Activated CD8-positive, alpha-beta memory T cell treated with anti-CD3 and anti-CD28 coated beads, Interleukin-2, amount 50 U/mL, for 1 hour (primary cell): Measurements from ENCODE around the gene SLCO4C1.
A peak's percentile ranks its signal among the peaks of the same experiment; 100 is the strongest.
"Not testable (repeated sequence)": the region's sequence is repeated elsewhere in the genome, so short reads cannot be mapped to it uniquely, and the experiment has no call there.

Source experiments
- DNase-seq: peaks from one replicate; pipeline ENCODE4 v3.0.0-alpha.2; 2020; ENCODE audit errors: extremely low read depth

SLCO4C1 gene, protein sequence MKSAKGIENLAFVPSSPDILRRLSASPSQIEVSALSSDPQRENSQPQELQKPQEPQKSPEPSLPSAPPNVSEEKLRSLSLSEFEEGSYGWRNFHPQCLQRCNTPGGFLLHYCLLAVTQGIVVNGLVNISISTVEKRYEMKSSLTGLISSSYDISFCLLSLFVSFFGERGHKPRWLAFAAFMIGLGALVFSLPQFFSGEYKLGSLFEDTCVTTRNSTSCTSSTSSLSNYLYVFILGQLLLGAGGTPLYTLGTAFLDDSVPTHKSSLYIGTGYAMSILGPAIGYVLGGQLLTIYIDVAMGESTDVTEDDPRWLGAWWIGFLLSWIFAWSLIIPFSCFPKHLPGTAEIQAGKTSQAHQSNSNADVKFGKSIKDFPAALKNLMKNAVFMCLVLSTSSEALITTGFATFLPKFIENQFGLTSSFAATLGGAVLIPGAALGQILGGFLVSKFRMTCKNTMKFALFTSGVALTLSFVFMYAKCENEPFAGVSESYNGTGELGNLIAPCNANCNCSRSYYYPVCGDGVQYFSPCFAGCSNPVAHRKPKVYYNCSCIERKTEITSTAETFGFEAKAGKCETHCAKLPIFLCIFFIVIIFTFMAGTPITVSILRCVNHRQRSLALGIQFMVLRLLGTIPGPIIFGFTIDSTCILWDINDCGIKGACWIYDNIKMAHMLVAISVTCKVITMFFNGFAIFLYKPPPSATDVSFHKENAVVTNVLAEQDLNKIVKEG

DNA sequence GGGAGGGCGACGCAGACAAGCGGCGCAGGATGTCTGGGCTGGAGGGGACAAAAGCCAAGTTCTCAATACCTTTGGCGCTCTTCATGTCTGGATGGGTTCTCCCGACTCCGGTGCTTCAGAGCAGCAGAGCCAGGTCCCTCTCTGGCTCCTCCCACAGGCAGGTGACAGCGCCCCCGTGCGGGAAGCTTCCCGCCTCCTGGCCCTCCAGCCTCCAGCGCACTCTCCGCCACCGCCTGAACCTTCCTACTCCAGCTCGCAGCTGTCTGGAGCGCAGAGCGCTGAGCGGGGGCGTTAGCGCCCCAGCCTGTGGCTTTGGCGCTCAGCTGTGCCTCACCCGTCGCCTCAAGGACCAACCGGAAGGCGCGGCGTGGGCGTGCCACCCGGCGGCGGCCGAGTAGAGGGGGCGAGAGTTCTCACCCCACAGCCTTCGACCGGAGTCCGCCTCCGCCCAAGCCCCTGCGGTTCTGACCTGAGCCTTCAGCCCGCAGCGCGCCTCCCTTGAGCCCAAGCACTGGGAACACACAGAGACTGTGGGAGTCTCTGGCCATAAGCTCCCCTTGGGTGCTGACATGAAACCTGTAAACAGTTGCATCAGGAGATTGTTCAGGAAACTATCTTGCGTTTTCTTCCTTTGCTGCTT, at the start of gene SLCO4C1:
Gene SLCO4C1, minus strand, starts transcription at position 107 of the 640 bp plus-strand sequence. Its CDS starts 22 bp downstream, at position 85.
- peak; percentile 14 for DNase-seq

DNA sequence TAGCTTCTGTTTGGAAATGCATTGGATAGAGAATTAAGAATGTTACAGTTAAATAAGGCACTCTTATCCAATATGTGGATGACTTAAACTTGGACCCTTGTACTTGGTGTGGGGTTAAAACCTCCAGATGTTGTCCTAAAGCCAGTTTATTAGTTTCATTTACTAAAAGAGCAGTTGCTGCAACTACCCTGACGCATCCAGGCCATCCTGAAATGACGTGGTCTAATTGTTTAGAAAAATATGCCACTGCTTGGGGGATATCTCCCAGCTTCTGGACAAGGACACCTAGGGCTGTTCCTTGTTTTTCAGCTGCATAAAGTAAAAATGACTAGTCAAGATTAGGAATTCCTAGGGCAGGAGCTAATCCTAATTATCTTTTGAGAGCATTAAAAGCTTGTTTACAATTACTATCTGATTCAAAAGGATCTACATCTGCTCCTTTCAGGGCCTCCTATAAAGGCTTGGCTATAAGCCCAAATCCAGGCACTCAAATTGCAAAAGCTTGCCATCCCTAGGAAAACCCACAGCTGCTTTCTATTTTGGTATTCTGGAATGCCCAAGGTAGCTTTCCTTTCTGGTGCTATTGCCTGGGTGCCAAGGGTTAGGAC, 45.7 kb upstream of the SLCO4C1 start:
- no peak for DNase-seq

DNA sequence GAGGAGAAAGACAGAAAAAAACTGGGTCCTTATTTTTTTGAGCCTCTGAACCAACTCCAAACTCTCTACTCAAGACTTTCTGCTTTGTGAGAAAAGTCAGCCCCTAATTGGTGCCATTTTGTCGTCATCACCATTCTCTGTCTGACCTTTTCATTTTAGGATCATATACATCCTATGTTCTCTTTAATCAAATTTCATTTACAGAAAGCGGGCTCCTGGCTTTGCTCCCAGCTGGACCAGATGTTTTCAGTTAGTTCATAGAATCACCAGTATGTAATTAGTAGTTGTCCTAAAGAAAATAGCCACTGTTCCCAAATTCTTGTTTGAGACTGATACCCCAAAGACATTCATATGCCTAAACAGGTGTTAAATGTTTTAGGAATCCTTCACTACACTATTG, 28.6 kb upstream of the SLCO4C1 start:
- no peak for DNase-seq

DNA sequence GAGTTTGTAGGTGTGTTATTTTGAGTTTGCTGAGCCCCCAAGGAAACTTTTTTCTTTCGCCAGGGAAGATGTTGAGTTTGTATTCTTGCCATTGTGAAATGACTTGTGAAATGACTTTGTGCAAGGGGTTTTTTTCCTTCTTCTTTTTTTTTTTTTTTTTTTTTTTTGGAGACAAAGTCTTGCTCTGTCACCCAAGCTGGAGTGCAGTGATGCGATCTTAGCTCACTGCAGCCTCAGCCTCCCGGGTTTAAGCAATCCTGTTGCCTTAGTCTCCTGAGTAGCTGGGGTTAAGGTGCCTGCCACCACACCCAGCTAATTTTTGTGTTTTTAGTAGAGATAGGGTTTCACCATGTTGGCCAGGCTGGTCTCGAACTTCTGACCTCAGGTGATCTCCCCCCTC, 22.7 kb upstream of the SLCO4C1 start:
- DNase-seq = not testable (repeated sequence)

DNA sequence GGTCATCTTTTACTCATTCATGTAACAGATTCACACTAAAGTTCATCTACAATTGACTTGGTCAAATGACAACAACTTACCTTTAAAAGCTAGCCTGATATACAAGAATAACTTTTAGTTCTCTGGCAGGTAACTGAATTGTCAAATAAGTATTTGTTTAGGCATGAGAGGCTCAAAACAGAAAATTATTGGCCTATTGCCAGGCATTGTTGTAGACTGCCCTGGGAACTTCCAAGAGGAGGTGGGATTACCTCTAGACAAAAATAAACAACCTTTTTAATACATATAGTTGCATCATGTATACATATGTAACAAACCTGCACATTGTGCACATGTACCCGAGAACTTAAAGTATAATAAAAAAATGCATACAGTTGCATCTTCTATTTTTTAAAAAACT, 18.2 kb upstream of the SLCO4C1 start:
- no peak for DNase-seq

DNA sequence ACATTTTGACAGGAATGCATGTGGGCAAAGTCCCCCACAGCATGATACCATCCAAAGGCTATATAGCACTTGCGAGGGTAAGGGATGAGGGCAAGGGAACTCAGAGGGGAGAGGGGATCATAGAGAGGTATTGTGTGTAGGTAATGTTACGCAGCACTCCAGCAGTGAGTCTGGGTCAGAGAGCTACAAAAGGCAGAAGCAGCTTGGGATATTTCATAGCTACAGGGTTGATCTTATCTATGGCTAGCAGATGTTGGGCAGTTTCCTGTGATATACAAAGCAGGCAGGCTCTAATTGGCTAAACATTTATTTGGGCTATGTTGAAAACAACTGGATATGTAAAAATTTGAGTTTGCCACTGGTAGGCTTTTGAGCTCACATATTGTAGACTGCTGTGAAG, 17.8 kb upstream of the SLCO4C1 start:
- no peak for DNase-seq

DNA sequence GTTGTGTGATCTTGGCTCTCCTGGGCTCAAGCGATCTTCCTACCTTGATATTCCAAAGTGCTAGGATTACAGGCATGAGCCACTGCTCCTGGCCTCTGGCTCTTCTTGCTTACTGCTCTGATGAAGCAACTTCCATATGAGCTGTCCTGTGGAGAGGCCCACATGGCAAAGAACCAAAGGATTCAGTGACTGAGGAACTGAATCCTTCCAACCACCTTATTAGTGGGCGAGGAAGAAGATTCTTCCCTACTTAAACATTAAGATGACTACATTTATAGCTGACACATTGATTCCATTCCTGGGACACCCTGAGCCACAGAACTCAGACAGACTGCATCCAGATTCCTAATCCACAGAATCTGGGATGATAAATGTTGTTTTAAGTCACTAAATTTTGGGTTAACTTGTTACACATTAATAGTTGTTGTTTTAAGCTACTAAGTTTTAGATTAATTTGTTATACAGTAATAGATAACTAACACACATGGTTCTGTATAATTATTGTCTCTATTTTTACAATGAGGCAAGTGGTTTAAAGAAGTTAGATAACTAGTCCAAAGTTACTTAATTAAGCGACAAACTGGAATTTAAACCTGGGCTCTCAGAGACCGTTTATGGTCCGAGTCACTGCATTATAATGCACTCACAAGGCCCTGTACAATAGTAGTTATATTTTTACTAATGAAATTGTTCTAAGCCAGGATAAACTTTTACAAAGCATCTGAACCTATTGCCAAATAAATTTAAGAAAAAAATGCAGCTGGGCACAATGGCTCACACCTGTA, 16.7 kb upstream of the SLCO4C1 start:
- DNase-seq = no peak

DNA sequence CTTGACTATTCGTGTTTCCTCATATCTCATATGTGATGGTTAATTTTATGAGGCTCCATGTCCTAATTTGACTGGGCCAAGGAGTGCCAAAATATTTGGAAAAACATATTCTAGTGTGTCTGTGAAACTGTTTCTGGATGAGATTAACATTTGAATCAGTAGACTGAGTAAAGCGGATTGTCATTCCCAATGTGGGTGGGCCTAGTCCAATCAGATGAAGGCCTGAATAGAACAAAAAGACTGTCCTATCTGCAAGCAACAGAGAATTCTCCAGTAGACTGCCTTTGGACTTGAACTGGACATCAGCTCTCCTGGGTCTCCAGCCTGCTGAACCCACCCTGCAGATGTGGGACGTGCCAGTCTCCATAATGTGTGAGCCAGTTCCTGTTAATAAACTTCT, 13.5 kb upstream of the SLCO4C1 start:
- DNase-seq = no peak

DNA sequence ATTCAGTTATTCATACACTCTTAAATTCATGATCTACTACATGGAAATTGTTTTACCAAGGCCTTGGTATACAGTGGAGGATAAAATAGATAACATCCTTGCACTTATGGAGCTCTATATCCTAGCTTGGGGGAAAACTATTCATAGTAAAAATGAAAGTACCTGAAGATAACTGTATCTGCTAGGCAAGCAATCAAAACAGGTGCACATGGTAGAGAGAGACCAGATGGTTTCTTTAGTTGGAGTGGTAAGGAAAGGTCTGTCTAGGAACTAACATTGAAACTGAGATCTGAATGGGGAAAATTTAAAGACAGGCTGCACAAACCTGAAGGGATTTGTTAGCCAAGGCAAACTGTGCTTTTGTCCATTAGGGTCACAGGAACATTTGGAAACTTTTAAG, 11.1 kb upstream of the SLCO4C1 start:
- no peak for DNase-seq

DNA sequence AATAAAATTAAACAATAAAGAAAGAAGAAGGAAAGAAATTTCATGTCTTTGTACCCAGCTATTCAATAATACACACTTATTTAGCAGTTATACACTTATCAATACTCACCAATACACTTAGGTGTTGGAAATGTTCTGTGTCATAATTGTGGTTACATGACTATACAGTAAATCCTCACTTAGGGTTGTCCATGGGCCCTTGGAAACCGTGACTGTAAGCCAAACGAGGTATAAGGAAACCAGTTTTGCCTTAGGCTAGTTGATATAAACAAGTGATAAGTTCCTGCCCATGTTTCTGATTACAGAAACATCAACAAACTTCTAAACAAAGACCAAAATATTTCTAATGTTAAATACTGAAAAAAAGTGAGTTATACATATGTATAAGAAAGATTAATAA, 10.0 kb upstream of the SLCO4C1 start:
- DNase-seq = no peak

DNA sequence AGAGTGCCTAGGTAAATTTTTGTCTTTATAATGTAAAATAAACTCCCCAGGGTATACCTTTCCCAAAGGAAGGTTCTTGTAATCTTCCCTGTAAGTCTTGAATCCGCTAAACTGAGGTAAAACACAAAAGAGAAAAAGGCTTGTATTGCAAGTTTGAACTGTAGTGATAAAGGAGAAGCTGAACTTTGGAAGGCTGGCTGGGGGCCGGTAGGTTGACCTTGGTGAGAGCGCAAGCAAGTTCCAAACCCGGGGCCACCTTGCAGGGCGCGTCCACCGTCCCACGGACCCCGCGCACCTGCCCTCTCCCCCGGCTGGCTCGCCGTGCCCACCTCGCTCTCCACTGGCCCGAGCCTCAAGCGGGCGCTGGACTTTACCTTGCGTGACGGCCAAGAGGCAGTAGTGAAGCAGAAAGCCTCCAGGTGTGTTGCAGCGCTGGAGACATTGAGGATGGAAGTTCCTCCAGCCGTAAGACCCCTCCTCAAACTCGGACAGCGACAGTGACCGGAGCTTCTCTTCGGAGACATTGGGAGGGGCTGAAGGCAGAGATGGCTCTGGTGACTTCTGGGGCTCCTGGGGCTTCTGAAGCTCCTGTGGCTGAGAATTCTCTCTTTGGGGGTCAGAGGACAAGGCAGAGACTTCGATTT, 428 bp downstream of the SLCO4C1 start:
- DNase-seq = no peak

DNA sequence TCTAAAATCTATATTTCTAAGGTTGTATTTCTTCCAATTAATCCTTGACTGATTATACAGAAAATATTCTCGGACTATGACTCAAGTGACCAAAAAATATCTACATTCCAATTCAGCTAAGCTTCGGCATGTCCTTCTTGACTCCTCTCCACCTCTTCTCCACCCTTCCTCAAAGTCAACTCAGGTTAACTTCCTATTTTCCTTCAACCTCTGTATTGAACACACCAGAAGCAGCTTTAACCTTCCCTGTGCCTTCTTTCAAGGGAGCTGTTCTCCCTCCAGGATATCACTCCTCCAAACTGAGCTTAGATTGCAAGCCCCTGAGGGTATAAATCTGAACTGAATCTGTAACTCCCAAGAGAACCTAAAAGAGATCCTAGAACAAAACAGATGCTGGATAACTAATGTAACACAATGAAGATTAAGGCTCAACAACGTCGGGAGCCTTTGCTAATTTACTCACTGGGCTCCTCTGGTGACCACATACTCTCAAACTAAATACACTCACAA, 1.1 kb downstream of the SLCO4C1 start:
- no peak for DNase-seq

DNA sequence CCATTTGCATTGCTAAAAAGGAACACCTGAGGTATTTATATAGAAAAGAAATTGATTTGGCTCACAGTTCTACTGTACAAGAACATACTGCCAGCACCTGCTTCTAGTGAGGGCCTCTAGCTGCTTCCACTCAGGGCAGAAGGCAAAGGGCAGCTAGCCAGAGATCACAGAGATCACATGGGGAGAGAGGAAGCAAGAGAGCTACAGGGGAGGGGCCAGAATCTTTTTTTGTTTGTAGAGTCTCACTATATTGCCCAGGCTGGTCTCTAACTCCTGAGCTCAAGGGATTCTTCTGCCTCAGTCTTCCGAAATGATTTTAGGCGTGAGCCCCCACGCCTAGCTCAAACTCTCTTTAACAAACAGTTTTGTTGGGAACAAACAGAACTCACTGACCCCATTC, 6.1 kb downstream of the SLCO4C1 start:
- no peak for DNase-seq

DNA sequence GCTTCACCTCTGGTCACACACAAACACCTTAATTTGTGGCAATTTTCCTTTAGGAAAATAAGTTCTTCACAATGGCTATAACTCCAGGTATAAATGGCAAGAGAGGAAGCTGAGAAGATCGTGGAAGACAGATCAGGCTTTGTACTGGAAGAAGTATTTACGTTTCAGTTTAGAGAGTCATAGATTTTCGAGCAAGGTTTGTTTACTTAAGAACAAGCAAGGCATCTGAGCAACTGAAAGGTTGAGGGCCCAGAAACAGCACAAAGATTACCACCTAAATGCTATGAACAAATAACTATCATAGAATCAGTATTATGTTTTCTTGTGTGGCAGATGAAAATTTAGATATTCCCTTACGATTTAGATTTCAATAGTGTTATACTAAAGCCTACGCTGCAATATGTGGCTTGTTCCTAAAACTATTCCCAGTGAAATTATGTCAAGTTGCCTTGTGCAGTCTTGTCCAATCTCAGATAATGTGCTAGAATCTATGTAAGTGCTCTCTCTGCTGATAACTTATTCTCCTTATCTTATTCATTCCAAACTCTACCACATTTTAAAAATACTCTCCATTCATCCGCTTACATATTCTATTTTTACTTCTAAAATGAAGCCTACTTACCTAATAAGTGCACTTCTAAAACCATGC, 6.7 kb downstream of the SLCO4C1 start:
- DNase-seq = no peak

DNA sequence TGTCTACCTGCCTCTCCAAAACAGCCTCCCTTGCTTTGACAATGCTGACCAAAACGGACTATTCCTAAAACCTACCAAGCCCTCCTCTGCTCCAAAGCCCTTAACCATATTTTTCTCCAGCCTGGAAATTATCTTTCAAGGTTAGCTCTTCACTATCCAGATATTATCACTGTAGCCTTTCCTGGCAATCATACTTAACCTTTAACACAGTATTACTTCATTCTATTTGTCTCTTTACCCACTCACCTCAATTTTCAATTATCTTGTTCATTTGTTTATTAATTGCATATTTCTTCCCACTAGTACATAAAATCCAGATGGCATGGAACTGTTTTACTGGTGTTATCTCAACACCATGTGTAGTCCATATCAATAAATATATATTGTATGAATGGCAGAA, 7.5 kb downstream of the SLCO4C1 start:
- DNase-seq = no peak

DNA sequence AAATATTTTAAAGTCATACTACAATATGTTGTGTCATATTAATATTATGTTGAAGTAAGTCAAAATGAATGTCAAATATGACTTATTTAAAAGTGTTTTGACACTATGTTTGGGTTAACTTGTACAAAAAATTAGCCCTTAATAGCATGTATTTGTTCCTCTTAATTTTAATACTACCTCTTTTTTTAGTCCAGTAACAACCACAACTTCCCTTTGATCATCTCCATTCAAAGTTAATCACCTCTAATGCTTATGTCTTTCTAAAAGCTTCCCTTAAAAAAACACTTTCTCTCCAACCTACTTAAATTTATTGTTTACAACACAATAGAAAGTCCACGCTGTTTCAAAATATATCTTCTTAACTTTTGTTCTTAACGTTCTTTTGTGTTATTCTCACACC, 9.6 kb downstream of the SLCO4C1 start:
- DNase-seq = no peak

DNA sequence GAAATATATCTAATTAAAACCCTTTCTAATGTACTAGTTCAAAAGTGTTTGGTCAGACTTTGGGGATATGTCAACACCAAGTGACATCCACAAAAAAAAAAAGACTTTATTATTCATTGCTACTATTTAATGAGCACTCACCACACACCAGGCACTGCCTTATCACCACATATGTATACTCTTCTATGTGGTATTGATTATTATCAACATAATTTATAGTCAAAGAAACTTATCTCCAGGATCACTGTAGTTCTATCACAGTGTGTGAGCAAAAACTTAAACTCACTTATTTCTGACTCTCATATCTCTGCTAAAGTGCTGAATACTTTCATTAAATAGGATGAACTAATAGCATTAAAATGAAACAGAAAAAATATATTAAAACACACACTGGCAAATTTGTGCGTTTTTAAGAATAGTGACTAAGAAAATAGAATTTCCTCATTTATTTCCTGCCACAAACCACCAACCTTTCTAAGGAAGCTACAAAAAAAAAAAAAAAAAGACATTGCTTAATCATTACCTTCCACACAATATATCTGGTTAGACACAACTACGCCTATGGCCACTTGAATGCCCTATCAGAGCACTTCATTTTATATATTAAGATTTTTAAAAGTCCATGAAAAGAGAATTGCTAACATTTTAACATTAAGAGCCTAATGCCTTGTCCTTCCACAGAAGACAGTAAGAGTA, 12.8 kb downstream of the SLCO4C1 start:
- no peak for DNase-seq

DNA sequence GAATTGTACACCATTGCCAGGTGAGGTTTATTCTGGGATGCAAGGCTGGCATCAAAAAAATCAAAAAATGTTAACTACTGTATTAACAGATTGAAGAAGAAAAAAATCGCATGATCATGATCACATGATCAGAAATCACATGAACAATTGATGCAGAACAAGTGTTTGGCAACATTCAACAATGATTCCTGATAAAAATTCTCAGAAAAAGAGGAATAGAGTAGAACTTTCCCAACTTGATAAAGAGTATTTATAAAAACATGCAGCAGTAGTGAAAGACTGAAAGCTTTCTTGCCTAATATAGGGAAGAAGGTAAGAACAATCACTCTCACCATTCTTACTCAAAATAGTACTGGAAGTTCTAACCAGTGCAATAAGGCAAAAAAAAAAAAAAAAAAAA, 16.4 kb downstream of the SLCO4C1 start:
- no peak for DNase-seq

DNA sequence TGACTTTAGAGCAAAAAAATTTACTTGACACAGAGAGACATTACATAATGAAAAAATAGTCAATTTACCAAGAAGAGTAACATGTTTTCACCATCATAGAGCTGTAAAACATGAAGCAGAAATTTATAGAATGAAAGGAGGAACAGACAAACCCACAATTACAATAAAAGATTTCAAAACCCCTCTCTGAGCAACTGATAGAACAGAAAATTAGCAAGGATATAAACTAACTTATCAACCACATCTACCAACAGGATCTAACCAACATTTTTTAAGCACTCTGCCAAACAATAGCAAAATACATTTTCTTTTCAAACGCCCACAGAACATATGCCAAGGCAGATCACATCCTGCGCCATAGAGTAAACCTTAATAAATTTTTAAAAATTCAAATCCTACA, 17.9 kb downstream of the SLCO4C1 start:
- DNase-seq = no peak

DNA sequence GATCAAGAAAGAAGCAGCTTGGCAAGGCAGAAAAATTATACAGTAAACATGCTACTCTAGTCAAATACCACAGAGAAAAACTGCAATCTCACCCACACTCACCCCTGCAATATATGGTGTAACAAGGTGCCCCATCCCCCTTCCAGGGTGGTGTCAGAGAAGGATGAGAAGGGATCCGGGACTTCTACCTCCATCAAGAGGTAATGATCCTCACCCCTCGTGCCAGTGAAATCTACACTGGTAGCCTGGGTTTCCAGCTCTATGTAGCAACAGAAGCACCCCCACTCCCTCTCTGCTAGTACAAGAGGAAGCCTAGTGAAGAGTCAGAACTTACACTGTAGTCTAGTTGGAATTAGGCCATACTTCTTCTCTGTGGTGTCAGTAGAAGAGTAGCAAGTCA, 18.9 kb downstream of the SLCO4C1 start:
- no peak for DNase-seq
